Mammary epithelial cell (primary cell): Measurements from ENCODE around the gene TCIRG1.

ENCODE experiments used
- EZH2 ChIP-seq: IDR thresholded peaks from 2 replicates; pipeline ENCODE4 v1.6.1; 2012; ENCODE audit warnings: low read length, inconsistent platforms, borderline replicate concordance
- TF ChIP-seq, protein P1 (sequence below), 2 donors: IDR thresholded peaks in 1 of 2; conservative IDR thresholded peaks in 1 of 2; 2 replicates each; pipeline ENCODE4 v1.5.1; 2011 to 2012; ENCODE audit warnings: inconsistent platforms in 2 of 2, low read length in 2 of 2, mild to moderate bottlenecking in 2 of 2, control low read depth in 1 of 2, low read depth in 1 of 2; ENCODE audit not compliant: insufficient read depth in 1 of 2; ENCODE audit errors: extremely low read depth in 1 of 2

DNA sequence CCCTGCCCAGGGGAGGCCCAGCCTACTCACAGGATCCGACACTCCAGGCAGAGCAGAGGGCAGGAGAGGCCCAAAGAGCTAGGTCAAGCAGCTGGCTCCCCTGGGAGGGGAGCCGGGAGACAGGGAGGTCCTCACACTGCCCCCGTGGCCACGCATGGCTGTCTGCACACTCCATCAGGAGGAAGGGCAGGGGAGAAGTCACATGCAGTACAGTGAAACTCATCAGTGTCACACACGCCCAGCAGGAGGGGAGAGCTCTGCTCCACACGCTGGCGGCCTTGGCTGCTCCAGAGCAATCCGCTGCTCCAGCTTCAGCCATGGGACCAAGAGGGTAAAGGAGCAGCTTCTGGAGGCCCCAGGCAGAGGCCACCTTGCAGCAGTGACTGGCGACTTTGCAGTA lies 14.3 kb downstream of the TCIRG1 start:
- TF ChIP-seq EZH2, result no peak
- TF ChIP-seq, protein P1, sequence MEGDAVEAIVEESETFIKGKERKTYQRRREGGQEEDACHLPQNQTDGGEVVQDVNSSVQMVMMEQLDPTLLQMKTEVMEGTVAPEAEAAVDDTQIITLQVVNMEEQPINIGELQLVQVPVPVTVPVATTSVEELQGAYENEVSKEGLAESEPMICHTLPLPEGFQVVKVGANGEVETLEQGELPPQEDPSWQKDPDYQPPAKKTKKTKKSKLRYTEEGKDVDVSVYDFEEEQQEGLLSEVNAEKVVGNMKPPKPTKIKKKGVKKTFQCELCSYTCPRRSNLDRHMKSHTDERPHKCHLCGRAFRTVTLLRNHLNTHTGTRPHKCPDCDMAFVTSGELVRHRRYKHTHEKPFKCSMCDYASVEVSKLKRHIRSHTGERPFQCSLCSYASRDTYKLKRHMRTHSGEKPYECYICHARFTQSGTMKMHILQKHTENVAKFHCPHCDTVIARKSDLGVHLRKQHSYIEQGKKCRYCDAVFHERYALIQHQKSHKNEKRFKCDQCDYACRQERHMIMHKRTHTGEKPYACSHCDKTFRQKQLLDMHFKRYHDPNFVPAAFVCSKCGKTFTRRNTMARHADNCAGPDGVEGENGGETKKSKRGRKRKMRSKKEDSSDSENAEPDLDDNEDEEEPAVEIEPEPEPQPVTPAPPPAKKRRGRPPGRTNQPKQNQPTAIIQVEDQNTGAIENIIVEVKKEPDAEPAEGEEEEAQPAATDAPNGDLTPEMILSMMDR (conservative IDR thresholded peaks at IDR 0.05 in 1 of 2, IDR thresholded peaks at IDR 0.05 in 1 of 2; ENCODE audit: extremely low read depth in 1 of 2, insufficient read depth in 1 of 2, low read depth in 1 of 2, low read length in 2 of 2), result no peak
